ENCODE data around the gene ABHD2.

DNA sequence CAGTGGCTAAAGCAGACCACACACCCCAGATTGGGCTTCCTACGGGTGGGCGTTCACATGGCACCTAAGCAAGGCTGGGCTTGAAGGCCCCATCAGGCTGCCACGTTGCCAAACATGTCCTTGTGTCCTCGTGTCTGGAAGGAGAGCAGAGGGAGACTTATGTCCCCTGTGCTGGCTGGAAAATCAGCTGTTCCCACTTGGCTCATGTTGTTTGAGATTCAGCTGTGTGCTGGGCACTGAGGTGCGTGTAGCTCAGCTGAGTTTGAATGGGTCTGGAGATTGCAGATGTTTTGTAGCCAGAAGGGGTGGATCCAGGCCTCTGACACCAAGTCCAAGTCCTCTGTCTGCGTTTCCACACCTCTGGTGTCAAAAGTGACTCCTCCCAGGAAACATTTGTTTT is 98.5 kb downstream of the ABHD2 start:
- TF ChIP-seq, protein P1, sequence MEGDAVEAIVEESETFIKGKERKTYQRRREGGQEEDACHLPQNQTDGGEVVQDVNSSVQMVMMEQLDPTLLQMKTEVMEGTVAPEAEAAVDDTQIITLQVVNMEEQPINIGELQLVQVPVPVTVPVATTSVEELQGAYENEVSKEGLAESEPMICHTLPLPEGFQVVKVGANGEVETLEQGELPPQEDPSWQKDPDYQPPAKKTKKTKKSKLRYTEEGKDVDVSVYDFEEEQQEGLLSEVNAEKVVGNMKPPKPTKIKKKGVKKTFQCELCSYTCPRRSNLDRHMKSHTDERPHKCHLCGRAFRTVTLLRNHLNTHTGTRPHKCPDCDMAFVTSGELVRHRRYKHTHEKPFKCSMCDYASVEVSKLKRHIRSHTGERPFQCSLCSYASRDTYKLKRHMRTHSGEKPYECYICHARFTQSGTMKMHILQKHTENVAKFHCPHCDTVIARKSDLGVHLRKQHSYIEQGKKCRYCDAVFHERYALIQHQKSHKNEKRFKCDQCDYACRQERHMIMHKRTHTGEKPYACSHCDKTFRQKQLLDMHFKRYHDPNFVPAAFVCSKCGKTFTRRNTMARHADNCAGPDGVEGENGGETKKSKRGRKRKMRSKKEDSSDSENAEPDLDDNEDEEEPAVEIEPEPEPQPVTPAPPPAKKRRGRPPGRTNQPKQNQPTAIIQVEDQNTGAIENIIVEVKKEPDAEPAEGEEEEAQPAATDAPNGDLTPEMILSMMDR (conservative IDR thresholded peaks at IDR 0.05; ENCODE audit: low read length), result no peak
- TF ChIP-seq EZH2phosphoT487 (IDR thresholded peaks at IDR 0.05; ENCODE audit: borderline replicate concordance, low read depth, low read length), result no peak

Data from OCI-LY7 (cell line).